OCI-LY7 (cell line): ENCODE results near the gene KIF22. TPM values are rescaled to one million over a fixed set of nuclear protein-coding genes. Genes with fewer than 3 reads are reported as not detected.
"Not testable (repeated sequence)": the region's sequence is repeated elsewhere in the genome, so short reads cannot be mapped to it uniquely, and the experiment has no call there.

ENCODE experiments used
- BruUV-seq: library from RNA; stranded (reverse); fragments of 400-500 nt; replicated peaks from 2 replicates; lab custom pipeline; 2021; lab: Mats Ljungman, UMichigan
- CTCF ChIA-PET: fragments of 300-600 bp; sonication (Branson Sonifier 250); formaldehyde crosslinking; loops from one replicate; lab custom pipeline; 2022; ENCODE audit warnings: antibody characterized with exemption; ENCODE audit not compliant: unreplicated experiment; lab: Charles Lee
- POLR2A ChIA-PET: fragments of 300-600 bp; sonication (Branson Sonifier 250); formaldehyde crosslinking; loops from one replicate; lab custom pipeline; 2022; ENCODE audit warnings: antibody characterized with exemption; lab: Charles Lee
- DNase-seq: peaks from one replicate; pipeline ENCODE4 v3.0.0-alpha.2; 2015; ENCODE audit warnings: low spot score
- H2AFZ ChIP-seq: fragments of 200-600 bp; sonication (generic), shearing (Covaris generic); 2 replicates; pipeline ENCODE4 v1.6.1; 2014; ENCODE audit warnings: mild to moderate bottlenecking, antibody characterized with exemption, low read length, moderate library complexity
- H3K27ac ChIP-seq: fragments of 200-600 bp; sonication (generic); 2 replicates; pipeline ENCODE4 v1.5.1; 2014; ENCODE audit warnings: mixed run types, low read depth, mild to moderate bottlenecking, moderate library complexity, low read length, inconsistent platforms; ENCODE audit not compliant: poor library complexity, severe bottlenecking
- H3K36me3 ChIP-seq: fragments of 200-600 bp; sonication (generic); 2 replicates; pipeline ENCODE4 v1.6.1; 2014; ENCODE audit warnings: mild to moderate bottlenecking, antibody characterized with exemption, low read length, moderate library complexity, mixed read lengths; ENCODE audit not compliant: insufficient read depth
- H3K4me1 ChIP-seq: fragments of 200-600 bp; sonication (generic); 2 replicates; pipeline ENCODE4 v1.5.1; 2014; ENCODE audit warnings: mild to moderate bottlenecking, low read length; ENCODE audit not compliant: insufficient read depth, poor library complexity, severe bottlenecking
- H3K4me2 ChIP-seq: fragments of 200-600 bp; sonication (generic); 2 replicates; pipeline ENCODE4 v1.6.1; 2014; ENCODE audit warnings: mild to moderate bottlenecking, low read length
- H3K4me3 ChIP-seq: fragments of 200-600 bp; sonication (generic); 2 replicates; pipeline ENCODE4 v1.5.1; 2014; ENCODE audit warnings: mild to moderate bottlenecking, low read depth, low read length; ENCODE audit not compliant: poor library complexity, severe bottlenecking
- H3K79me2 ChIP-seq: fragments of 200-600 bp; sonication (generic); 2 replicates; pipeline ENCODE4 v1.6.1; 2016; ENCODE audit warnings: low read depth, mild to moderate bottlenecking, low read length, moderate library complexity, mixed read lengths; ENCODE audit not compliant: insufficient read depth
- H3K9me2 ChIP-seq: fragments of 200-600 bp; sonication (generic); 2 replicates; pipeline ENCODE4 v1.6.1; 2016; ENCODE audit warnings: mild to moderate bottlenecking, low read length, mixed read lengths; ENCODE audit not compliant: insufficient read depth
- H3K9me3 ChIP-seq: fragments of 200-600 bp; sonication (generic); 2 replicates; pipeline ENCODE4 v1.6.1; 2014; ENCODE audit warnings: mild to moderate bottlenecking, mixed run types, low read length, mixed read lengths
- H4K20me1 ChIP-seq: fragments of 200-600 bp; sonication (generic); 2 replicates; pipeline ENCODE4 v1.6.1; 2014; ENCODE audit warnings: mild to moderate bottlenecking, antibody characterized with exemption, low read length, moderate library complexity, mixed read lengths; ENCODE audit not compliant: insufficient read depth
- EZH2phosphoT487 ChIP-seq: fragments of 200-600 bp; sonication (generic); IDR thresholded peaks from 2 replicates; pipeline ENCODE4 v1.6.1; 2018; ENCODE audit warnings: low read depth, borderline replicate concordance, mild to moderate bottlenecking, mixed run types, antibody characterized with exemption, low read length, moderate library complexity, mixed read lengths
- intact Hi-C: fragments of 100-400 bp; cut with micrococcal nuclease; formaldehyde crosslinking; loops from one replicate; pipeline ENCODE4 v1.10.0; 2022; ENCODE audit not compliant: unreplicated experiment
- total RNA-seq, 2 experiments: library from RNA; depleted of rRNA in 1 of 2; stranded (reverse); fragments of >200 nt in 1 of 2; shearing (Covaris generic) in 1 of 2; gene quantifications; 2 replicates each; pipeline ENCODE4 v1.2.3, GENCODE V29; 2014 to 2022
- TF ChIP-seq, protein P1 (sequence below): fragments of 200-600 bp; sonication (generic); conservative IDR thresholded peaks from 2 replicates; pipeline ENCODE4 v1.5.1; 2014; ENCODE audit warnings: mild to moderate bottlenecking, antibody characterized with exemption, low read length, moderate library complexity, mixed read lengths

The KIF22 gene
- total RNA-seq, 2 experiments from 2014 or later: 232 to 339 TPM

DNA sequence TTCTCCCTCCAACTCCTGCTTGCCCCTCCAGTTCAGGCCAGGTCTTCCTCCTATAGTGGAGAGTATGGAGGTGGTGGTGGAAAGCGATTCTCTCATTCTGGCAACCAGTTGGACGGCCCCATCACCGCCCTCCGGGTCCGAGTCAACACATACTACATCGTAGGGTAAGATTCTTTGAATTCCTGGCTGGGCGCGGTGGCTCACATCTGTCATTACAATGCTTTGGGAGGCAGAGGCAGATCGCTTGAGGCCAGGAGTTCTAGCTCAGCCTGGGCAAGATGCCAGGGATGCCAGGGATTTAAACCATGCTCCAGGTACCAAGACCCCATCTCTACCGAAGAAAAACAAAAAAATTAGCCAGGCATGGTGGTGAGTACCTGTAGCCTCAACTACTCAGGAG lies 11.1 kb upstream of the KIF22 start:
- TF ChIP-seq EZH2phosphoT487: no peak
- TF ChIP-seq, protein P1, sequence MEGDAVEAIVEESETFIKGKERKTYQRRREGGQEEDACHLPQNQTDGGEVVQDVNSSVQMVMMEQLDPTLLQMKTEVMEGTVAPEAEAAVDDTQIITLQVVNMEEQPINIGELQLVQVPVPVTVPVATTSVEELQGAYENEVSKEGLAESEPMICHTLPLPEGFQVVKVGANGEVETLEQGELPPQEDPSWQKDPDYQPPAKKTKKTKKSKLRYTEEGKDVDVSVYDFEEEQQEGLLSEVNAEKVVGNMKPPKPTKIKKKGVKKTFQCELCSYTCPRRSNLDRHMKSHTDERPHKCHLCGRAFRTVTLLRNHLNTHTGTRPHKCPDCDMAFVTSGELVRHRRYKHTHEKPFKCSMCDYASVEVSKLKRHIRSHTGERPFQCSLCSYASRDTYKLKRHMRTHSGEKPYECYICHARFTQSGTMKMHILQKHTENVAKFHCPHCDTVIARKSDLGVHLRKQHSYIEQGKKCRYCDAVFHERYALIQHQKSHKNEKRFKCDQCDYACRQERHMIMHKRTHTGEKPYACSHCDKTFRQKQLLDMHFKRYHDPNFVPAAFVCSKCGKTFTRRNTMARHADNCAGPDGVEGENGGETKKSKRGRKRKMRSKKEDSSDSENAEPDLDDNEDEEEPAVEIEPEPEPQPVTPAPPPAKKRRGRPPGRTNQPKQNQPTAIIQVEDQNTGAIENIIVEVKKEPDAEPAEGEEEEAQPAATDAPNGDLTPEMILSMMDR: no peak
- intact Hi-C loops: no loop called here
- ChIA-PET CTCF (no interaction called here), POLR2A (no interaction called here)
- H3K4me3 ChIP-seq: no peak overlapping the region
- H3K9me3 ChIP-seq: no peaks in the 10 kb centered on the region
- DNase-seq: no peak
- H3K9me2 ChIP-seq: no peaks in the 10 kb centered on the region
- H3K4me2 ChIP-seq: no peak overlapping the region
- no peaks in the 10 kb centered on the region for H3K79me2 ChIP-seq
- H4K20me1 ChIP-seq: no peaks in the 10 kb centered on the region
- BruUV-seq: no TSS peak
- no peak overlapping the region for H2AFZ ChIP-seq
- H3K27ac ChIP-seq: no peak overlapping the region
- no peaks in the 10 kb centered on the region for H3K36me3 ChIP-seq
- no peaks in the 10 kb centered on the region for H3K4me1 ChIP-seq

DNA sequence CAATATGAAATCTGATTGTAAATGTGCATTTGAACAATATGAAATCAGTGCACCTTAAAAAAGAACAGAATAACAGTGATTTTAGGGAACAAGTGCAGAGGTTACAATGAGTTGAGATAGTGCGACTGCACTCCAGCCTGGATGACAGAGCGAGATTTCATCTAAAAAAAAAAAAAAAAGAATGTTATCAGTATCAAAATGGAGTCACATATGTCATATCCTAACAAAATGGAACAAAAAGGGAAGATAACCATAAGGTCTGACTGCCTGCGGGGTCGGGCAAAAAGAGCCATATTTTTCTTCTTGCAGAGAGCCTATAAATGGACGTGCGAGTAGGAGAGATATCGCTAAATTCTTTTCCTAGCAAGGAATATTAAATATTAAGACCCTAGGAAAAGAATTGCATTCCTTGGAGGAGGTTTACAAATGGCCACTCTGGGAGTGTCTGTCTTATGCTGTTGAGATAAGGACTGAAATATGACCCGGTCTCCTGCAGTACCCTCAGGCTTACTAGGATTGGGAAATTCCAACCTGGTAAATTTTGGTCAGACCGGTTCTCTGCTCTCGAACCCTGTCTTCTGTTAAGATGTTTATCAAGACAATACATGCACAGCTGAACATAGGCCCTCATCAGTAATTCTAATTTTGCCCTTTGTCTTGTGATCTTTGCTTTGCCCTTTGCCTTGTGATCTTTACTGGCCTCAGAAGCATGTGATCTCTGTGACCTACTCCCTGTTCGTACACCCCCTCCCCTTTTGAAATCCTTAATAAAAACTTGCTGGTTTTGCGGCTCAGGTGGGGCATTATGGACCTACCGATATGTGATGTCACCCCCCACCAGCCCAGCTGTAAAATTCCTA lies 7.2 kb upstream of the KIF22 start:
- H3K9me3 ChIP-seq, BruUV-seq, intact Hi-C loops, CTCF ChIA-PET, H4K20me1 ChIP-seq, H3K4me1 ChIP-seq, H3K27ac ChIP-seq, H2AFZ ChIP-seq, H3K4me3 ChIP-seq, POLR2A ChIA-PET, DNase-seq, H3K36me3 ChIP-seq, H3K4me2 ChIP-seq, H3K9me2 ChIP-seq, H3K79me2 ChIP-seq: not testable (repeated sequence)

DNA sequence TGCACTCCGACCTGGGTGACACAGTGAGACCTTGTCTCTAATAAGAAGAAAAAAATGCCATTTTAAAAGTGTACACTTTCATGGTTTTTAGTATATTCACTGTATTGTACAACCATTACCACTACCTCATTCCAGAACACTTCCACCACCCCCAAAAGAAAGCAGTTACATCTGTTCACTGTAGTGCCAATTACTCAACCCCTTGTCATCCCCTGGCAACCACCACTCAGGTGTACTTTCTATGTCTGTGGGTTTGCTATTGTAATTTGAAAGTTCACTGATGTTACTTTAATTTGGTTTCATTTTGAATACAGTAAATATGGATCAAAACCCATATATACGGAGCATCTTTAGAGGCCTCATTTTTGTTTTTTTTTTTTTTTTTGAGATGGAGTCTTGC lies 6.4 kb upstream of the KIF22 start:
- BruUV-seq: no TSS peak
- Histone ChIP-seq H3K9me2 (no peaks in the 10 kb centered on the region), H3K27ac (no peak overlapping the region), H3K4me3 (no peak overlapping the region), H3K4me2 (no peak overlapping the region), H4K20me1 (no peaks in the 10 kb centered on the region), H3K79me2 (no peaks in the 10 kb centered on the region), H2AFZ (no peak overlapping the region), H3K36me3 (no peaks in the 10 kb centered on the region), H3K4me1 (no peaks in the 10 kb centered on the region), H3K9me3 (no peaks in the 10 kb centered on the region)
- TF ChIP-seq, protein P1: no peak
- DNase-seq: no peak
- intact Hi-C loops: no loop called here
- ChIA-PET CTCF (interaction anchor here (0.6 kb wide), 1 partner anchor 30 kb away, joined by 3 read pairs; no protein-coding TSS in a partner anchor), POLR2A (no interaction called here)
